ENCODE measurements around the gene C10orf67.

C10orf67 gene

GRCh38 chr10:23173214-23174073, 171.2 kb downstream of the C10orf67 start:
- no peak overlapping the region for H3K9ac ChIP-seq (ENCODE audit: low read depth, low read length)
- peaks cover 4% of the 10 kb centered on the region; the same call in 1 of the 2 replicates for H3K4me1 ChIP-seq (ENCODE audit: insufficient read depth, low read length)
- H3K27me3 ChIP-seq (ENCODE audit: insufficient read depth, low read length), result peaks cover 100% of the 10 kb centered on the region
- peak overlapping the region; percentile 55; the same call in 1 of the 2 replicates for H3K4me3 ChIP-seq (ENCODE audit: low read length)
- no peaks in the 10 kb centered on the region for H3K36me3 ChIP-seq (ENCODE audit: insufficient read depth, low read depth, low read length)
- no peaks in the 10 kb centered on the region for H3K9me3 ChIP-seq (ENCODE audit: insufficient read depth, low read depth, low read length)
- H3K27ac ChIP-seq (ENCODE audit: low read length), result no peak overlapping the region

DNA sequence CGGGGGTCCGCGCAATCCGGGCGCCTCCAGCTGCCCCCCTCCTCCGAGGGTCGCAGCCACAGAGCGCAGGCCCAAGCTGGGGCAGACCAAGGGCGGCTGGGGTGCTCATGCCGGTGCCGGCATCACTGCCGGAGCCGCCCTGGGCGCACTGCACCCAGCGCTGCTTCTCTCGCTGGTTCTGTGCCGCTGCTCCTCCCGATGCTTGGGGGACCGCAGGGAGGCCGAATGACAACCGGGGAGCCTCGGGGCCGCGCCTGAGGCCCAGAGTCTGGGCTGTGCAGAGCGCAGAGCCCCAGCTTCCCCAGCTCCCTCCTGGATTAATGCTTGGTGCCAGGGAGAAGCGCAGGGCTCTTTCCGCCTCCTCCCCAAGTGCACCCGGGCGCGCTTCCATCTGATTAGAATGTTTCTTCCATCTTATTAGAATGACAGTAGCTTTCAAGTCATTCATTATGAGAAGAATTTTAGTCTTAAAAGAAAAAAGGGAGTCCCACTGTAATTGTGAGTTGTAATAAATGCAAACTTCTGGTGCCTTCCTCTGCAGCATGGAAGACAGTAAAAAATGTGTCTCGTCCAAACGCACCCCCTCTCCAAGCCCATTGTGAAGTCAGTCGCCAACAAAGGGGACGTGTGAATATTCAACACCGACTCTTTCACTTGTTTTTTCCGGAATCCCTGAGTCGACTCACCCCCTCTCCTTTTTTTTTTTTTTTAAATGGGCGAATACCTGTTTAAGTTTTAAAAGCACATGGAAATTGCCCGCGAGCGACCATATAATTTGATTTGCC, 172.0 kb downstream of the C10orf67 start:
- Histone ChIP-seq H3K9me3 (ENCODE audit: insufficient read depth, low read depth, low read length) (no peaks in the 10 kb centered on the region), H3K27ac (ENCODE audit: low read length) (no peak overlapping the region), H3K9ac (ENCODE audit: low read depth, low read length) (no peak overlapping the region), H3K4me1 (ENCODE audit: insufficient read depth, low read length) (peaks cover 4% of the 10 kb centered on the region; the same call in 1 of the 2 replicates), H3K4me3 (ENCODE audit: low read length) (peak overlapping the region; percentile 55; the same call in 1 of the 2 replicates), H3K27me3 (ENCODE audit: insufficient read depth, low read length) (peaks cover 100% of the 10 kb centered on the region), H3K36me3 (ENCODE audit: insufficient read depth, low read depth, low read length) (no peaks in the 10 kb centered on the region)

DNA sequence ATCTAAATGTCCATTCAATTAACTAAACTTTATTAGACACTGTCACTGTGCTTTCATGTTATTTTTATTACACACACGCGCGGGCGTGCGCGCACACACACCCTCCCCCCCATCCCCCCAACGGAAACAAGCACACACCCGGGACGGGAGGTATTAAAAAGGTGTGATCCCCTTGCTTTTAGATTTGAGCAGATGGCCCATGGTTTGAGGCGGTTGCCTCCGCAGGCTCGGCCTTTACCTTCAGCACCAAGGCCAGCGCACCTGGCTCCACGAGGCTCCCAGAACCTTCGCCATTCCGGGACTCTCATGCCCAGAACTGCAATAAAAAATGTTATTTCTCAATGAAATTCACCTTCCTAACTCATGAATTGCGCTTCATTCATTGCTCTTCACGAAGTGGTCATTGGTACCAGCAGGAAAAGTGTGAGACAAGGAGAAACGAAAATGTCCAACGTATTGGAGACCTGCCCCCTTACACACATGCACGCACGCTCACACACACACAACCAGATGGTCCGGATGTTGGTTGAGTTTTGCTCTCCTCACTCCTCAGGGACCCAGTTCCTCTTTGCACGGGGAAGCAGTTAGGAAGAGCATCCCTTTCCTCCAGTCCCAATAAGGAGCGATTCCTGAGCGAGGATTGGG, 173.2 kb downstream of the C10orf67 start:
- H3K9me3 ChIP-seq (ENCODE audit: insufficient read depth, low read depth, low read length), result no peaks in the 10 kb centered on the region
- no peak overlapping the region for H3K4me3 ChIP-seq (ENCODE audit: low read length)
- peaks cover 4% of the 10 kb centered on the region; the same call in 1 of the 2 replicates for H3K4me1 ChIP-seq (ENCODE audit: insufficient read depth, low read length)
- H3K27me3 ChIP-seq (ENCODE audit: insufficient read depth, low read length), result peaks cover 100% of the 10 kb centered on the region
- no peak overlapping the region for H3K27ac ChIP-seq (ENCODE audit: low read length)
- H3K9ac ChIP-seq (ENCODE audit: low read depth, low read length), result no peak overlapping the region
- H3K36me3 ChIP-seq (ENCODE audit: insufficient read depth, low read depth, low read length), result no peaks in the 10 kb centered on the region

- peak overlapping the region; percentile 61 for H3K4me3 ChIP-seq (ENCODE audit: low read length)
Observed at GRCh38 chr10:23158370-23158769, 186.2 kb downstream of the C10orf67 start.

GRCh38 chr10:23157691-23158369, 186.8 kb downstream of the C10orf67 start:
- Histone ChIP-seq H3K4me3 (ENCODE audit: low read length) (peak overlapping the region; percentile 61), H3K9ac (ENCODE audit: low read depth, low read length) (no peak overlapping the region), H3K27ac (ENCODE audit: low read length) (no peak overlapping the region), H3K27me3 (ENCODE audit: insufficient read depth, low read length) (peaks cover 29% of the 10 kb centered on the region), H3K36me3 (ENCODE audit: insufficient read depth, low read depth, low read length) (no peaks in the 10 kb centered on the region), H3K9me3 (ENCODE audit: insufficient read depth, low read depth, low read length) (no peaks in the 10 kb centered on the region), H3K4me1 (ENCODE audit: insufficient read depth, low read length) (no peaks in the 10 kb centered on the region)

More at GRCh38 chr10:23158370-23158769, 186.2 kb downstream of the C10orf67 start:
- no peak overlapping the region for H3K9ac ChIP-seq (ENCODE audit: low read depth, low read length)
- no peaks in the 10 kb centered on the region for H3K36me3 ChIP-seq (ENCODE audit: insufficient read depth, low read depth, low read length)
- peaks cover 30% of the 10 kb centered on the region for H3K27me3 ChIP-seq (ENCODE audit: insufficient read depth, low read length)
- no peaks in the 10 kb centered on the region for H3K4me1 ChIP-seq (ENCODE audit: insufficient read depth, low read length)
- no peak overlapping the region for H3K27ac ChIP-seq (ENCODE audit: low read length)
- H3K9me3 ChIP-seq (ENCODE audit: insufficient read depth, low read depth, low read length), result no peaks in the 10 kb centered on the region

DNA sequence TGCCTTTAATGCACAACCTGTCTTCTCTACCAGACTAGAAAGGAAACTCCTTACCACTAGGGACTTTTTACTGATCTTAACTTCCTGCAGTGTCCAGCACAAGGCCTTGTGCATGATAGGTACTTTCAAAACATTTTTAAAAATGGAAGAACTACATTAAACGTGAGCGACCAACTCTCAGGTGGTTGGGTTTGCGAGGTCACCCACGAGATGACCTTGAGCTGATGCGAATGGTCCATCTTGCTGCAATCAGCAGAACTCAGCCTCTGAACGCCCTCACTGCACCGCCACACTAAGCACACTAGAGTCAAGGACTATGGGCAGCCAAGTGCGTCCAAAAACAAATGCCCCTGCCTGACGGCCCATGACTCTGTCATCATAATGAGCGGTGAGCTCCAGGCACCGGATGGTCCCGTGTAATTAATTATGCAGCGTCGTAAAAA, 187.3 kb downstream of the C10orf67 start:
- H3K4me3 ChIP-seq (ENCODE audit: low read length), result no peak overlapping the region
- H3K4me1 ChIP-seq (ENCODE audit: insufficient read depth, low read length), result no peaks in the 10 kb centered on the region
- H3K9ac ChIP-seq (ENCODE audit: low read depth, low read length), result no peak overlapping the region
- no peak overlapping the region for H3K27ac ChIP-seq (ENCODE audit: low read length)
- no peaks in the 10 kb centered on the region for H3K9me3 ChIP-seq (ENCODE audit: insufficient read depth, low read depth, low read length)
- peaks cover 27% of the 10 kb centered on the region for H3K27me3 ChIP-seq (ENCODE audit: insufficient read depth, low read length)
- no peaks in the 10 kb centered on the region for H3K36me3 ChIP-seq (ENCODE audit: insufficient read depth, low read depth, low read length)

- H3K27me3 ChIP-seq (ENCODE audit: insufficient read depth, low read length), result peaks cover 23% of the 10 kb centered on the region
Observed at GRCh38 chr10:23156447-23157150, 188.0 kb downstream of the C10orf67 start.

DNA sequence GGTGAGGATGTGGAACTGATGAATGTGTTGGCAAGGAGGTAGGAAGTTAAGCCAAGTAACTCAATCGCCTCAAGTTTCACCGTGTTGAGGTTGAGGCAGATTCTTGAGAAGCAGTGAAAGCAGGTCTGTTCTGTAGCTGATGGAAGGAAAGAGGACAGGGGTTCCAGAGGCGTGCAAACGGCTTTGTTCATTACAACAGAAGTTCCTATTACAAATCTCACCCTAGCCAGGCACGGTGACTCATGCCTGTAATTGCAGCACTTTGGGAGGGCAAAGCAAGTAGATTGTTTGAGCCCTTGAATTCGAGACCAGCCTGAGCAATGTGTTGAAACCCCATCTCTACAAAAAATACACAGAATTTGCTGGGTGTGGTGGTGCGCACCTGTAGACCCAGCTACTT, 189.4 kb downstream of the C10orf67 start:
- no peak overlapping the region for H3K27ac ChIP-seq (ENCODE audit: low read length)
- H3K36me3 ChIP-seq (ENCODE audit: insufficient read depth, low read depth, low read length), result no peaks in the 10 kb centered on the region
- no peak overlapping the region for H3K9ac ChIP-seq (ENCODE audit: low read depth, low read length)
- no peaks in the 10 kb centered on the region for H3K9me3 ChIP-seq (ENCODE audit: insufficient read depth, low read depth, low read length)
- peaks cover 10% of the 10 kb centered on the region for H3K27me3 ChIP-seq (ENCODE audit: insufficient read depth, low read length)
- H3K4me3 ChIP-seq (ENCODE audit: low read length), result no peak overlapping the region
- H3K4me1 ChIP-seq (ENCODE audit: insufficient read depth, low read length), result no peaks in the 10 kb centered on the region

More at GRCh38 chr10:23156447-23157150, 188.0 kb downstream of the C10orf67 start:
- H3K9ac ChIP-seq (ENCODE audit: low read depth, low read length), result no peak overlapping the region
- no peak overlapping the region for H3K27ac ChIP-seq (ENCODE audit: low read length)
- H3K4me3 ChIP-seq (ENCODE audit: low read length), result no peak overlapping the region
- H3K4me1 ChIP-seq (ENCODE audit: insufficient read depth, low read length), result no peaks in the 10 kb centered on the region
- no peaks in the 10 kb centered on the region for H3K9me3 ChIP-seq (ENCODE audit: insufficient read depth, low read depth, low read length)
- H3K36me3 ChIP-seq (ENCODE audit: insufficient read depth, low read depth, low read length), result no peaks in the 10 kb centered on the region

Measured in iPS-20b (cell line).